GM19467 (cell line): ENCODE data around the gene NRXN2.
A peak's percentile ranks its signal among the peaks of the same experiment; 100 is the strongest.

Experiments
- ATAC-seq: cut with Tn5 transposase; IDR thresholded peaks from one replicate; pipeline ENCODE4 v1.9.1; 2021; ENCODE audit warnings: mild to moderate bottlenecking, moderate library complexity; ENCODE audit not compliant: unreplicated experiment

Gene NRXN2

DNA sequence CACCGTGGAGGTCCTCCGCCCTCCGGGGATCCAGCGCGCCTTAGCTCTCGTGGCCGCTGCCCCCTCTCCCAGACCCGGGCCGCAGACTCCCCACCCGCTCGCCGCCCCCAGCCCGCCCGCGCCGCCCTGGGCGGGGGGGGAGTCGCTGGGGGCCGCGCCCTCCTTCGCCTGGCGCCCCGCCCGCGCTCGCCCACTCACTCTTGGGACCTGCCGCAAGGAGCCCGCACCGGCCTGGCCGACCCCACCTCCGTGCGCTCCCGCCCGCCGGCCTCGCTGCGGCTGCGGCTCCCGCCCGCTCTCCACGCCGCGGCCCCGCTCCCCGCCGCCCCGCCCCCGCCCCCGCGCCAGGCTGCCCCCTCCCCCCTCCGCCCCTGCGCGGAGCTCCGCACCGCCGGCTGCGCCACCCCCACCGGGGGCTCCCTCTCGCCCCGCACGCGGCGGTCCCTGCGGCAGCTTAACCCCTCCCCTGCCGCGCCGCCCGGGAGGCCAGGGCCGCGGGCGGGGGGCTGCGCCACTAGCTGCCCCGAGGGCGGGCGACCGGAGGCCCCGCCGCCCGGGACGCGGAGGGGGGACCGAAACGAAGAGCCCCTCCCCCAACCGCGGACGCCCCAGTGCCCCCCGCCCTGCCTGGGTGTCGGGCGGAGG lies 21.7 kb upstream of the NRXN2 start:
- no peak for ATAC-seq

DNA sequence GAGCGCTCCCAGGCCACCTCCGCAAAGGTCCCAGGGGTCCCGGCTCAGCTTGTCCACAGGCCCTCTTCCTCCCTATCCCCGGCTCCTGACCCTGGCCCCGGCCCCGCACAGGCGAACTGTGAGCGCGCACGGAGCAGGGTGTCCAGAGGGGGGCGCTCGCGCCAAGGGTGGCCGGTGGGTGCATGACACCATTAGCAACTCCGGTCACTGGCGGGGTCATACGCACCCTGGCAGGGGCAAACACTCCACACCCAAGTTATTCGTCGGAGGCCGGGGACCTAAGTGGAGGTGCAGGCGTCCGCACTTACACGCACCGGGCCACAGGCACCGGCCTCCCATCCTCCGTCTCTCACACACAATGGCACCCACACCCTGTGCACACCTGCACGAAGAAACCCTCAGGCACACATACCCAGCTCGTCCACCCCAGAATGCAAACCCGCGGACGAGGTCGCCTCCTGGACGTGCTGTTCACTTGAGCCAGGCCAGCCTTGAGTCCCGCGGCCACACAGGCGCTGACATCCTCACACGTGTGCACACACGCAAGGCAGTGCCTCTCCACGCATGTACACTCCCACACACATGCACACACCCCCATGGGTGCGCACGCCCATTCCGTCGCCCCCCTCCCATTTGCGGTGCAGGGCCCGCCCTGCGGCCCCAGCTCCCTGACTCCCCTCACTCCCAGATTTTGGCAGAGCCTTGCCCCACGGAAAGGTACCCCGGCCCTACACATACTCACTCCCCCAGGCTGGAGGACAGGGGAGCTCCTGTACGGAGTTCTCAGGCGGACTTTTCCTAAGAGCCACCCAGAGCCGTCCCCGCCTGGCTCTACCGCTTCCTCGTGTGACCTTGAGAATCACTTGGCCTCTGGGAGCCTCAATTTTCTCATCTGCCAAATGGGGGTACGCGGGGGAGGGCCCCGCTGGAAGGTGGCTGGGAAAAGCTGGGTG lies 20.9 kb upstream of the NRXN2 start, which contains the start of gene RASGRP2:
RASGRP2 (minus strand) TSS at position 552 of the 953 bp plus-strand sequence. CDS start 1,276 bp downstream, outside the sequence.
- ATAC-seq, result no peak

DNA sequence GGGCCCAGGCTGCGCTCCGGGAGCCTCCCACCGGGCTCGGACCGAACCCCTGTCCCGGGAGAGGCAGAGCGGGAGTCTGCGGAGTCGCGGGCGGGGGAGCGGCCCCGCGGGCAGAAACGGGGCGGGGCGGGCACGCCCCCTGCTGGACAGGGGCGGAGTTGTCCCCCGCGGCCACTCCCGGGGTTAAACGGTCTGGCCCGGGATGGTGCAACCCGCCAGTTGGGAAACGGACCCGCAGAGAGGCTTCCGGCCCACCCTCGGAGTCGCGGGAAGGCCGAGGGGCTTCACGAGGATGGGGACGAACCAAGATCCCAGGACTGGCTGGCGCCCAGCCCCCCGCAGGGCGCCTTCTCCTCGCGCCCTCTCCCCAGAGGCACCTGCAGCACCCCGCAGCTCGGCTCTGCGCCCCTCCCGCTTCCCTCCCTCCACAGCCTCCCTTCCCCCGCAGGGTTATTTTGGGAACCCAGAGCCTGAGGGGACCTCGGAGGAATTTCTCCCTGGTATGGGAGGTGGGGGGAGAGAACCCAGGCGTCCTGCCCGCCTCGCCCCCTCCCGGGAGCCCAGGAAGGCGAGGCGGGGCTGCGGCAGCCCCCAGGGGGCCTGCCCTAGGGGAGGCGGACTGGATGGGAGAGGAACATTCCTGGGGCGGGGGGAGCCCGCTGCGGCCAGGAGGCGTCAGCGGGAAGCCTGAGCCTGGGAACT lies 20.0 kb upstream of the NRXN2 start:
- ATAC-seq, result peak; percentile 35

DNA sequence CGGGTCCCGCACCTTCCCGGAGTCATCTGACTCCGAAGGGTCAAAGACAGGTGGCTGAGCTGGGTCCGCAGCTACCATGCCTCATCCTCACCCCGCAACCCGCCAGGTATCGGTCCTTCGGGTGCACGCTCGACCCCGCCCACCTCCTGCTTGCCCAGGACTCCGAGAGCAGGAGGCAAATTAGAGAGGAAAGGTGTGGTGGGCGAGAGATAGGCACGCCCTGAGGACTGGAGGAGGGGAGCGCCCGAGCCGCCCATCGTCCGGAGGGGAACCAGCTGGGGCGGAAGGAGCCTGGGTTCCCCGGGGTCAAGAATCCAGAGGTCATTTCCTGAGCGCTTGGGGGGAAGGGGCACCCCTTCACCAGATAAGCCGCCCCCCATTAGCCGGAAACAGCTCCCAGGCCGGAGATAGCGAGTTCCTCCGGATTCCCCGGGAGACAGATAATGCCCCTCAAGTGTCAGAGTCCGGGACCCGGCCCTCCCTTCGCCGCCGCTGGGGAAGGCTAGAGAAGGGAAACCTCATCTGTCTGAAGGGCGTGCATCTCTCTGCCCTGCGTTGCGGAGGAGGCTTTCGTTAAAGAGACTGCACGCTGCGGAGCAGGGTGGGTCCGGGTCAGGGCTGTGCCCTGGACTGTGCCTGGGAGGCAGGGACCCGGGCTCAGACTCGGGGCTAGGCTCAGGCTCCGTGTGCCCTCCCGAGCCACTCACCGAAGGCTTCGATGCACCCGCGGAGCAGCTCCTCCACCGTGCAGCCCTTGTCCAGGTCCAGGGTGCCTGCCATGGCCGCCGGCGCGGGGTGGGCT lies 19.3 kb upstream of the NRXN2 start:
- no peak for ATAC-seq

DNA sequence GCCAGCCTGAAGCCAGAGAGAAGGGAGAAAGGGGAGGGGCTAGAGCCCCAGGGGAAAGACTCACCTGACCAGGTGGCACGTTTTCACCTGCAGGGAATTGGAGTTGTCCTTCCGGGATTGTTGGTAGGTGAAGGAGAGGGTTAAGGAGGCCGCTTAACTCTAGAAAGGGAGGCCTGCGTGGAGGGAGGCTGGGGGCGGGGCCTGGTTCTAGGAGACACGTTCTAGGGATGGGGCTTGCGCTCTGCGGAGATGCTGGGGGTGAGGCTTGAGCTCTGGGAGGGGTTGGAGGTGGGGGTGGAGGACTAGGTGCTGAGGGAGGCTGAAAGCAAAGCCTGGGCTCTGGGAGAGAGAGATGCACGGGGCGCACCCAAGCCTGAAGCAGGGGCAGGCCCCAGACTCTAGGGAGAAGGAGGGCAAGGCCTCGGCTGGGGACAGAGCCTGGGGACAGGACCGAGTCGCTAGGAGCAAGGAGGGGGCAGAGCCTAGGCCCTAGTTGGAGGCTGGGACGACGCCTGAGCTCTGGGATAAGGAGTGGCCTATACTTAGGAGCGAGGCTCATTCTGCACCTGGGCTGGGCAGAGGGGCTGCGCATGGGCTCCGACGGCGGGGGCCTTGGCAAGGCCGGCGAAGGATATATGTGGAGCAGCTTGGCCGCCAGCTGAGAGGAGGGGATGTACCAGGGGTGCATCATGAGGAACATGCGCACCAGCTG lies 18.5 kb upstream of the NRXN2 start:
- no peak for ATAC-seq

DNA sequence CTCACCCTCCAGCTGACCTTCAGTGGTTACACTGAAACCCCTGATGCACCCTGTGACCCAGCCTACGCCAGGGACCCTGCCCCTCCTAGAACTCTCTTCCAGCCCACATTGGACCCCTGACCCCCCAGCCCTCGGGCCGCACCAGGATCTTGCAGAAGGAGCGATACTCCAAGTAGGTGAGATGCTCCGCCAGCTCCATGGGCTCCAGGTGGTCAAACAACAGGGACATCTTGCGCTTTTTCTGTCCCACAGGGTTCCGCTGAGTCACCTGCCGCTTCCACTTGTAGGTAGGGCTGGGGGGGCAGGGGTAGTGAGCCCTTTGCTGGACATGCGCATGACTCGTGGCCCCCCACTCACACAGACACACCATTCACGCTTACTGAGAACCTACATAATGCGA lies 16.9 kb upstream of the NRXN2 start:
- ATAC-seq, result no peak

DNA sequence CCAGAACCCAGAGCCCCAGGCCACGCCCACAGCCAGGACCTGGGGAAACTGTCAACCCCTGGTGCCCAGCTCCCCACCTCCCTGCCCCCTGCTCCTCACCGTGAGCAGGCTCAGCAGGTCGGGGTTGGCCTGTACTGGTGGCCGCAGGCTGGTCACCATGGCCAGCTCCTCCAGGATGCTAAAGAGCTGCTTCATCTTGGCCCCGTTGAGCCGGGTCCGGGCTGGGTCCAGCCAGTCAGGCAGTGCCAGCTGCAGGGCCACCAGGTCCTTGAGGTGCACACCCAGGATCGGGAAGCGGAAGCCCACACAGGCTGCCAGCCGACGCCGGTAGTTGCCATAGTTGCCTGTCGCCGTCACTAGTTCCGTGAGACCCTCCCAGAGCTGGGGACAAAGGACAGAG lies 13.7 kb upstream of the NRXN2 start:
- no peak for ATAC-seq

DNA sequence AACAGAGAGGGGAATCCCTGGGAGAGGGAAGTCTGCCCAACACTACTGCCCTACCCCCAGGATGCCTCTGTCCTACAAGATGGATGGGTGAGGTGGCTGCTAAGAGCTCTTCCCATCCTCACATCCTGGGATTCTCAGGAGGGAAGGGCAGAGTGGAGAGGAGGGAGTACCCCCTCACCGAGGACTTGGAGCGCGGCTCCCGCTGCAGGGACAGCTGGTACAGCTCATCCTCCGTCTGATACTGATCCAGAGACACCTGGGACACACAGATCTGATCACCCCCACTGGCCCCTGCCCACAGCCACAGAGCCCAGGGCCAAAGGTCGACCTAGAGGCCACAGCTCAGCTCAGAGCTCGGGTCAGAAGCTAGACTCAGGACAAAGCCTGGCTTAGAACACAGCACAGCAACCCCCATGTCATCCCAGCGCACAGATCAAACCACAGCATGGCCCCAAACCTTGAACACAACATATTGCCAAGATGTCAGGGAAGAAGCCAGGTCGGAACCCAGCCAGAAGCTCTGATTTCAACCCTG lies 12.8 kb upstream of the NRXN2 start:
- ATAC-seq, result no peak

DNA sequence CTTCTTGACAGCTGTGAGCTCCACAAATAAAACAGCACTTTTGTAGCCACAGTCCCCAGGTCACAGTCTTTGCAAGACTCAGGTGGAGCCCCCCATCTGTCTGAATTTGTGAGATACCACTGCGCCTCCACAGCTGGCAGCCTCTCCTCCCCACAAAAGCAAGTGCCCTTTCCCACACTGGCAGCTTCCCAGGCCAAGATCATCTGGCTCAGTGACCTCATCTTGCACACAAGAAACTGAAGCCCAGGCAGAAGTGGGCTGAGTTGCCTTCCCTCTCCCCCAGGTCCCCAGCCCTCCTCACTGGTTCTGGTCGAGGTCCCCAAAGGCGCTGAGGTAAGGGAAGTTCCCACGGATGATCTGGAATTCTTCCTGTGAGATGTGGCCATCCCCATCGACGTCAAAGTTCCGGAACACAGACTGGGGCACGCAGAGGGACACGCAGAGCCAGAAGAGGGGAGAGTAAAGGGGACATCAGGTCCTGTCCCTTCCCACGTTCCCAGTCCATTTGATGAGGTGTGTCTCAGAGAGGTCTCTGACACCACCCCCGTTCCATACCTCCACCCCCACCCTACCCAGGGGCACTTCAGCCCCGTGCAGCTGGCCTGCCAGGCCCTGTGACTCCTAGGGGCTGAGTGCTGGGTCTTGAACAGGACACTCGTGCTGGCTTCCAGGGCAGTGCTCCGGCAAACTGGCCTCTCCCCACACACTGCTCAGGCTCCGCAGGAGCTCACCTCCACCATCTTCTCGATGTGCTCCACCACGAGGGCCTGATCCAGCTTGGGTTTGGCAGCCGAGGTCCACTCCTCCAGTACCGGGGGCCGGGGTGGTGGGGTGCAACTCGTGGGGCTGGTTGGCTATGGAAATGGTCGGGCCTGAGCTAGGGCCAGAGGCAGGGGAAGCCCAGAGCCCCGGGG lies 12.1 kb upstream of the NRXN2 start:
- ATAC-seq, result no peak

DNA sequence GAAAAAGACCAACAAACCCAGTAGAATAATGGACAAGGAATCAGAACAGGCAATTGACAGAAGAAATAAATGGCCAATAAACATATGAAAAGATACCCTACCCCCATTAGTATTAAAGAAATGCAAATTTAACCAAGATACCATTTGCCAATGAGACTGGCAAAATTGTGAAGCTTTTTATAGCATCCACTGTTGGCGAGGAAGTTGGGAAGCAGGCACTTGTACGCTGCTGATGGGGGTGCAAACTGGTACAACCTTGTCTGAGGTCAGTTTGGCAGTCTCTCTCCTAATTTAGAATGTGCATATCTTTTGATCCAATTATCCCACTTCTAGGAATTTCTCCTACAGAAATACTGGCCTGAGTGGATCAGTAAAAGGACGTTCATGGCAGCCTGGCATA lies 8.6 kb upstream of the NRXN2 start:
- no peak for ATAC-seq

DNA sequence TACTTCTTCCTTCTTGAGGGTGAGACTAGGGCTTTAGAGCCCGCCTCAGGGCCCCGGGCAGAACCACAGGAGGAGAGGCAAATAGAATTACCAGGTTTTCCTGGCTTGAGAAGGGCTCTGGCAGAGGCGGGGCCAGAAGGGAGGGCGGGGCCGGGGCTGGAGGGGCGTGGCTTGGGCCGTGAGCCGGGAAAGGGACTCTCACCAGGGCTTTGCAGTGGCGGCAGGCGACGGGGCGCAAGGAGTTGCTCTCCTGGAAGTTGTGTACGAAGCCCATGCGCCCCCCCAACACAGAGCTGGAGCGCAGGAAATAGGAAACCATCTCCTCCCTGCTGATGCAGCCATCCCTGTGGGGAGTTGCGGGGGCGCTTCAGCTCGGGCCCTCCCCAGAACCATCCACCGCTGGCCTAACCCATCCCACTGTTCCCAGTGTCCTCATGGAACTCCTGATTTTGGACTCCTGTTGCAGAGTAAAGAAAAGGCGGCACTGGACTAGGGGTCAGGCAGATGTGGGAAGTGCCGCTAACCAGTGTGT lies 6.9 kb upstream of the NRXN2 start:
- ATAC-seq, result no peak

DNA sequence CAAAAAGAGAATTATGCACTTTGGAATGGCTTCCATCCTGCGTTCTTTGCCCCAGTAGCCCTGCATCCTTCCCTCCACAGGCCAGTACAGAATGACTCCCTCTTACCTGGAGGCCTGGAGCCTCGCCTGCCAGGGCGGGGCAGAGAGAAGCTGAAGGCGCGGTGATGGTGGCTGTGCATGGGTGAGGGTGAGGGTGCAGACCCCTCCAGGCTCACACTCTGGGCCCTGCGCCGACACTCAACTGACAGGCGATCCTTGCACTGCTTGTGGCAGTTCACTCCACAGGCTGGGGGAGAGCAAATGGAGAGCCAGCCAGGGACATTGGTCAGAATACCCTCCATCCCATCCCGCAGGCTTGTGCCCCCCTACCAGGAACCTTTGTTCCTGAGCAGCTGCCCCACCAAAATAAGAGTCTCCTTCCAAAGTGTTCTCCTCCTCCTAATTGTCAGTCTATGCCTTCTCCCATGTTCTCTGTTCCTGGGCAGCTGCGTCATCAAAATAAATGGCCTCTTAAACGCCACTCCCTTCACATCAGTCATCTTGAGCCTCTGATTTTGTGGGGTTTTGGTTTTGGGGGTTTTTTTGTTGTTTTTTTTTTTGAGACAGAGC lies 5.9 kb upstream of the NRXN2 start:
- no peak for ATAC-seq

DNA sequence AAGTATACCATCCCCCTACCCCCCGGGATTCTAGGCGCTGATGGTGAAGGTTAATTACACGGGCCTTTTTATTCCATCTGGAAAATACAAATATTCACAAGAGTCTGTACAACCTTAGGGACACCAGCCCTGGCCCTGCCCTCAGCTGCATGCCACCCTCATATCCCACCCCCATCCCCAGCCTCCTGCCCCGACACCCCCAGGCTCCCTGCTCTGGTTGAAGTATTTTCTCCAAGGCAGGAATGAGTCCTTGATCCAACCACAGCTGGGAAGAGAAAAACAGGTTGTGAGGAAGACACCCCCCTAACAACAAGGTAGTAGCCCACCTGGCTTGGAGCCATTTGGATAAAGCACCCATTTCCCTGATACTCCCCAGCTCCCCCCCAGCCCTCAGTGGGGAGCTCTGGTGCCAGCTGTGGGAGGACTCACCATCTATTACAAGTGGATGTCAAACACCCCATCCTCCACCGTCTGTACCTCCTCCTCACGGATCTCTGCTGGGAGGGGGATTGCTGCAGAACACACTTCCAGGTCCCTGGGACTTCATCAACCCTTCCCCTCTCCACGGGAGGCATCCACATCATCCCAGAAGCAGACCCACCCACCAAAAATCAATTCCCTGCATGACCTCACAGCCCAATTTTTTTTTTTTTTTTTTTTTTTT lies 4.0 kb upstream of the NRXN2 start:
- ATAC-seq, result no peak

DNA sequence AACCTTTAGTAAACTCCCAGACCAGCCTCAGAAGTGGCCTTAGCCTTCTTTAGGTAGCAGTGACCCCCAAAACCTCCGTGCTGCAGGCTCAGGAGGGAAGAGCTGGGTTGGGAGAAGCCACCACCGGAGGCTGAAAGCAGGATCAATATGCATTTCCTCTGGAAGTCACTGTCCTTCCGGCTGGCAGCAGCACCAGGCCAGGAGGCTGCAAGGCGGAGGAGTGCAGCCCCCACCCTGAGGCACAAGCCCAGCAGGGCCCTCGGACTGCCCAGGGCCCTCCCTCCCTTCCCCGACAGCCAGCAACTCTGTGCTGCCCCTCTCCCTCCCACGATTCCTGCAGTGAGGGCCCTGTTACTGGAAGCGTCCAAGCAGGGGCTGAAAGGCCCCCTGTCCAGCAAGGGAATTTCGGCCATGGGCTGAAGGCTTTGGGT lies 3.2 kb upstream of the NRXN2 start:
- ATAC-seq, result no peak

DNA sequence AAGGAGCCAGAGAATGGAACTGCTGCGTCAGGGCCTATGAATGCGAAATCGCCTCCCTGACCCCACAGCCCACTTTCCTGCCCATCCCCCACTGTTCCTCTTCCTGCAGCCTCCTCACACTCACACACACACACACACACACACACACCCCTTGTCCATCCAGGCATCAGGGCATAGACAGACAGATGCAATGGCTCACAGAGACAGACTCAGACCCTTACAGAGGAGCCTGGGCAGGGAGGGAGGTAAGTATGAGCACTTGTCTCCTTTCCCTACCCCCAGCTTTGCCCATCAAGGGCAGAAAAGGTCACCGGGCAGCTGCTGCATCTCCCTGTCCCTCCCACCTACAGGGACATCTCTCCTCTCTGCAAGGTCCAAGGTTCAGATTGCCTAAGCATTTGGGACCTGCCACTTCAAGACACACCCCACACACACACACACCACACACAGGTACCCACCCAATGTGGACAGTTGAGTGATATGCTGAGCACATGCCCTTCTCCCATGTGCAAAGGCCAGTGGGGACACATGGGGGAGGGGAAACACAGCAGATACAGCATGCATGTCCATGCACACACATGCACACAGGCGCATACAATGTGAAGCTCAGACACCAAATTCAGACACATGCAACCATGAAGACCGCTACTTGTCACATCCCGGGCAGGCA lies 2.0 kb upstream of the NRXN2 start:
- ATAC-seq, result no peak

DNA sequence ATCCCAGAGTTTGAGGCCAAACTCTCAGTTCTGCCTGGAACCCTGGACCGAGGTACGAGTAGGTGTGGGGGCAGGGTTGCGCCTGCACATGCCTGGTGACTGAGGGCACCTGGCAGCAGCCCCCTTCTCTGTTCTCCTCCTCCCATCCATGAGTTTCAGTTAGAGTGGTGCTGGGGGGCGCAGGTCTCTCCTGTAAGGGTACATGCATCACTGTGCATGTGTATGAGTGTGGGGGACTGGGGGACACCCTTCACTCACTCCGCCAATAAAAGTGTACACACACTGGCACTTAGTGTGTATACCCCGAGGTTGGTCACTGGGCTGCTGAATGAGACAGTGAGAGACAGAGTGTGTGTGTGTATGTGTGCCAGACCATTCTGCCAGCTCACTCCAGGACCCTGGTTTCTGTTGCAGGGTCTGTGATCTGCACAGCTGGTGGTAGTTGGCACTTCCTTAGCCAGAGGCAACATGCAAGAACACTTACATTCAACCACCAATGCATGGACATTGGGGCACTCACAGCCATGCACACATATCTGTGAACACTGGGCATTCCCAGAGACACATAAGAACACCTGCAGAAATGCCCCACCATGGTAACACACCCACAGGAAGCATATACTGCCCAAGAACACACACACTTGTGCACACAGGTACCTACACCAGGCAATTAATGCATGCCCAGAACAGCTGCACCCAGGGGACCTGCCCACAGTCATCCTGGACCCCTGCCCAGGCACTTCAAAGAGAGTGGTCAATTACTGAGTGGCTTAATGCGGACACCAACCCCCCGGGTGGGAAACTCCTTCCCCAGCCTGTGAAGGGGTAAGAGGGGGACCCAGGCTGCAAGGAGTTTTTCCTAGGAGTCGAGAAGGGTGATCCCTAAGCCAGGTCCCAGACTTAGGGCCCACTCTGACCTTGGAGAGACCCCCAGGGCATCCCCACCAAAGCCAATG lies 1.2 kb upstream of the NRXN2 start:
- no peak for ATAC-seq
